Measurements from ENCODE around the gene ZNF425. TPM values are rescaled to one million over a fixed set of nuclear protein-coding genes. Genes with fewer than 3 reads are reported as not detected.

Gene ZNF425
- 0.10 TPM for total RNA-seq

DNA sequence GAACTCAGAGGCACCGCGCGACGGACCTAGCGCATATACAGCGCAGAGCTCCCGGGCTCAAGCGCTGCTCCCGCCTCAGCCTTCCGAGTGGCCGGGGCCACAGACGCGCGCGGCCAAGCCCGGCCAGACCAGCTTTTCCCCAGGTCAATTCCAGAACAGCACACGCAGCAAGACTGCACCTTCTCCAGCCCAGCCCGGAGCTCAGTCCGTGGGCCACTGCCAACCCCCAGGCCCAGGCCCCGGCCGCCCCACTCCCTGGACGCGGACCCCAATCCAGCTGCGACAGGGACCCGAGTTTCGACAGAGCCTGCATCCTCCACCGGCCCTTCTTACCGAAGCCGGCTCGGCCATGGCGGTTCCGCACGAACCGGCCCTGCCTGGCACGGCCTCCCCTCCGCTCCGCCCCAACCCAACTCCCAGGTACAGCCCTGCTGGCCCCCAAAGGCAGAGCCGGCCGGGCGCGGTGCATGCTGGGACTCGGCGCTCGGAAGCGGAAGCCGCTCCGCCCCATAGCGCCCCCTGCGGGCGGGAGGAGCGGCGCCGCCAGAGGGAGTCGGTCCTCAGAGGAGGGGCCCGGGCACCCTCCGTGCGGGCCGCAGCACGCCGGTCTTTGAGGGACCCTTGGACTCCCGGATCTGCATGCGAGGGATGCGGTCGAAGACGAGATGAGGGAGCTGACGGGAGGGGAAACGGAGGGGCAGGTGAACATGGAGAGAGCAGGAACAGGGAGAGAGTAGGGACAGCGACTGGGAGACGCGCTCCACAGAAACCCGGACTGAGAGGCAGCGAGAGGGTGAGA, at the start of gene ZNF425:
Gene ZNF425, minus strand, starts transcription at position 462 of the 799 bp plus-strand sequence. Its CDS starts 111 bp downstream, at position 351.
- Histone ChIP-seq H3K4me3 (ENCODE audit: low read length) (peak within 1 kb of the TSS; percentile 88), H3K9me3 (ENCODE audit: low read depth, low read length) (peaks cover 9% of the 10 kb centered on the region), H3K27me3 (ENCODE audit: insufficient read depth, low read length) (no peaks in the 10 kb centered on the region), H3K4me1 (ENCODE audit: insufficient read depth, low read length) (peaks cover 16% of the 10 kb centered on the region)

GRCh38 chr7:149175150-149175549, 49.0 kb upstream of the ZNF425 start:
- no peaks in the 10 kb centered on the region for H3K4me1 ChIP-seq (ENCODE audit: insufficient read depth, low read length)
- H3K4me3 ChIP-seq (ENCODE audit: low read length) = no peak overlapping the region
- H3K9me3 ChIP-seq (ENCODE audit: low read depth, low read length) = no peaks in the 10 kb centered on the region
- no peaks in the 10 kb centered on the region for H3K27me3 ChIP-seq (ENCODE audit: insufficient read depth, low read length)

DNA sequence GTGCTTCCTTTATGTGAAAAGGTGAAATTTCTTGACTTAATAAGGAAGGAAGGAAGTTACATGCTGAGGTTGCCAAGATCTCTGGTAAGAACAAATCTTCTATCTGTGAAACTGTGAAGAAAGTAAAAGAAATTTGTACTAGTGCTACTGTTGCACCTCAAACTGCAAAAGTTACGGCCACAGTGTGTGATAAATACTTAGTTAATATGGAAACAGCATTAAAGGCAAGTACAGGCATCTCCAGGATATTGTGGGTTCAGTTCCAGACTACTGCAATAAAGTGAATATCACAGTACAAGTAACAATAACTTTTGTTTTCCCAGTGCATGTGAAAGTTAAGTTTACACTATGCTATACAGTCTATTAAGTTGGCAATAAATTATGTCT, 46.4 kb upstream of the ZNF425 start:
- Histone ChIP-seq H3K27me3 (ENCODE audit: insufficient read depth, low read length) (no peaks in the 10 kb centered on the region), H3K9me3 (ENCODE audit: low read depth, low read length) (no peaks in the 10 kb centered on the region), H3K4me3 (ENCODE audit: low read length) (no peak overlapping the region), H3K4me1 (ENCODE audit: insufficient read depth, low read length) (no peaks in the 10 kb centered on the region)

GRCh38 chr7:149171892-149172533, 45.9 kb upstream of the ZNF425 start:
- Histone ChIP-seq H3K4me1 (ENCODE audit: insufficient read depth, low read length) (no peaks in the 10 kb centered on the region), H3K9me3 (ENCODE audit: low read depth, low read length) (no peaks in the 10 kb centered on the region), H3K4me3 (ENCODE audit: low read length) (no peak overlapping the region), H3K27me3 (ENCODE audit: insufficient read depth, low read length) (no peaks in the 10 kb centered on the region)

- Histone ChIP-seq H3K9me3 (ENCODE audit: low read depth, low read length) (no peaks in the 10 kb centered on the region), H3K4me1 (ENCODE audit: insufficient read depth, low read length) (no peaks in the 10 kb centered on the region), H3K27me3 (ENCODE audit: insufficient read depth, low read length) (no peaks in the 10 kb centered on the region), H3K4me3 (ENCODE audit: low read length) (no peak overlapping the region)
Measured at GRCh38 chr7:149166630-149167352, 40.7 kb upstream of the ZNF425 start.

DNA sequence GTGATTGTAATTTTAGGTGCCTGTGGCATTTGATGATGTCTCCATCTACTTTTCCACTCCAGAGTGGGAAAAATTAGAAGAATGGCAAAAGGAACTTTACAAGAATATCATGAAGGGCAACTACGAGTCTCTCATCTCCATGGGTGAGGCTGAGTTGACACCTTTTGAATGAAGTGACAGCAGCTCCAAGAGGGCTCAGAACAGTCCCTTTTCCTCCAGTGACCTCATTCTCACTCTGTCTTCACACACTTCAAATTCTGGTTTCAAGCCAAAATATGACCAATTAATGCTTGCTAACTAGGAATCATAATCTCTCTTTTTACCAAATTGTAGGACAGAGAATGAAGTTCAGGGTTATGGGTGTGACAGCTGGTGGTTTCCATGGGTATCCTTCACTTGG, 40.0 kb upstream of the ZNF425 start:
- Histone ChIP-seq H3K4me3 (ENCODE audit: low read length) (no peak overlapping the region), H3K4me1 (ENCODE audit: insufficient read depth, low read length) (no peaks in the 10 kb centered on the region), H3K9me3 (ENCODE audit: low read depth, low read length) (no peaks in the 10 kb centered on the region), H3K27me3 (ENCODE audit: insufficient read depth, low read length) (no peaks in the 10 kb centered on the region)

DNA sequence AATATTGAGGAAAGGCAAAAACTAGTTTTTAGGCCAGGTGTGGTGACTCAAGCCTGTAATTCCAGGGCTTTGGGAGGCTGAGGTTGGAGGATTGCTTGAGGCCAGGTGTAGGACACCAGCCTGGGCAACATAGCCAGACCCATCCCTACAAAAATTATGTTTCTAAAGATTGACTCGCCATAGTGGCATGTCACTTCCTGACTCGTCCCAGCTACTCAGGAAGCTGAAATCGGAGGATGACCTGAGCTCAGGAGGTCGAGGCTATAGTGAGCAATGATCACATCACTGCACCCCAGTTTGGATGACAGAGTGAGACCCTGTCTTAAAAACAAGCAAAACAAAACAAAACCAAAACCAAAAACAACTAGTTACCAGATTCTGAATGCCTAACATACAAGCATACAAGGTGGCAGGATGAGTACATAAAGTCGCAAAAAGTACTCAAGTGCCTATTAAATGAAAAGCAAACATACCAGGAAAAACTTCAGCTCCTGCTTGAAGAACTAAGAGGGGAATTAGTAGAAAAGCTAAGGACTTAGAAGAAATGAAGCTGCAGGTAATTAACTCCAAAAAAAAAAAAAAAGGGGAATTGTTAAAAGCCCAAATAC, 35.2 kb upstream of the ZNF425 start:
- H3K9me3 ChIP-seq (ENCODE audit: low read depth, low read length) = no peaks in the 10 kb centered on the region
- H3K4me1 ChIP-seq (ENCODE audit: insufficient read depth, low read length) = no peaks in the 10 kb centered on the region
- H3K4me3 ChIP-seq (ENCODE audit: low read length) = no peak overlapping the region
- H3K27me3 ChIP-seq (ENCODE audit: insufficient read depth, low read length) = no peaks in the 10 kb centered on the region

GRCh38 chr7:149156898-149157297, 30.8 kb upstream of the ZNF425 start:
- Histone ChIP-seq H3K4me3 (ENCODE audit: low read length) (no peak overlapping the region), H3K4me1 (ENCODE audit: insufficient read depth, low read length) (no peaks in the 10 kb centered on the region), H3K27me3 (ENCODE audit: insufficient read depth, low read length) (no peaks in the 10 kb centered on the region), H3K9me3 (ENCODE audit: low read depth, low read length) (no peaks in the 10 kb centered on the region)

DNA sequence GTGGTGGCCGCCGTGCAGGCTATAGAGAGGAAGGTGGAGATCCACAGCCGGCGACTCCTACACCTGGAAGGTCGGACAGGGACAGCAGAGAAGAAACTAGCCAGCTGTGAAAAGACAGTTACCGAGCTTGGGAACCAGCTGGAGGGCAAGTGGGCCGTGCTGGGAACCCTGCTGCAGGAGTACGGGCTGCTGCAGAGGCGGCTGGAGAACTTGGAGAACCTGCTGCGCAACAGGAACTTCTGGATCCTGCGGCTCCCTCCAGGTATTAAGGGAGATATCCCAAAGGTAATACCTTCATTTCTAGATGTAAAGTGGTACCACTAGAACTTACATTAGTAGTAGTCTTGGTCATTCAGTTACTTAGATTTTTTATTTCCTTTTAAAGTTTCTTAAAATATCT, 27.9 kb upstream of the ZNF425 start:
- H3K4me3 ChIP-seq (ENCODE audit: low read length) = no peak overlapping the region

DNA sequence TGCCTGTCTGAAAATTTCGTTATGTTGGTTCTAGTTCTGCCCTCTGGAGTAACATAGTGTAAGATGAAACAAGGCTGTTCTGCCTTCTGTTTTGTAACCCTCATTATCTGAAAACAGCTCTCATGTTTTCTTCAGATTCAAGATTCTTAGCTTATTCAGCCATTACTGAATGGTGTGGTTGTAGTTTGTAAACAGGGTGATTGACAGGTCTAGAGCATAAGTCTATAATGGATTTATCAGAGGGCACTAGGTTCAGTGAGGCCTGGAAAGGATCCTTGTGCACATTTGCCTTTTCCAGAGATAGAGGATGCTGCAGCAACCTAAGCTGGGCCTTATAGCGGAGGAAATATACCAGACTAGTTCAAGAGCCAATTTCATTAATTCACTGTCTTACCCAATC, 27.2 kb upstream of the ZNF425 start:
- no peaks in the 10 kb centered on the region for H3K27me3 ChIP-seq (ENCODE audit: insufficient read depth, low read length)
- H3K9me3 ChIP-seq (ENCODE audit: low read depth, low read length) = no peaks in the 10 kb centered on the region
- H3K4me3 ChIP-seq (ENCODE audit: low read length) = no peak overlapping the region
- H3K4me1 ChIP-seq (ENCODE audit: insufficient read depth, low read length) = peaks cover 12% of the 10 kb centered on the region

More for the DNA sequence above, 27.9 kb upstream of the ZNF425 start:
- Histone ChIP-seq H3K4me1 (ENCODE audit: insufficient read depth, low read length) (peaks cover 5% of the 10 kb centered on the region), H3K27me3 (ENCODE audit: insufficient read depth, low read length) (no peaks in the 10 kb centered on the region), H3K9me3 (ENCODE audit: low read depth, low read length) (no peaks in the 10 kb centered on the region)

DNA sequence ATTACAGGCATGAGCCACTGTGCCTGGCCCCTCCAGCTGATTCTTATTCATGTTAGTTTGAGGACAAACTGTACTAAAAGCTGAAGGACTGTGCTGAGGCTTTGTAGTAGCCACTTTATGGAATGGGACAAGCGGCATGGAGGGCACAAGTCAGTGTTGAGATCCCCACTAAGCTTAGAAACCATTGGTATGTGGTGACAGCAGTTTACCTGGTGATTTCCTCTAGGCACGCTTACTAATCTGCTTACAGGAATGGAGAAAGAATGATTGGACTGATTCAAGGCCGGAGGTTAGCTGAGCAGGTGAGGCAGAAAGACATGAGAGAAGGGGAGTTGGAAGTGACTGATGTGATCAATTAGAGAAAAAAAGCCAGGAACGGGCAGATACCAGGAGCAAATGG, 24.9 kb upstream of the ZNF425 start:
- Histone ChIP-seq H3K9me3 (ENCODE audit: low read depth, low read length) (no peaks in the 10 kb centered on the region), H3K4me1 (ENCODE audit: insufficient read depth, low read length) (peaks cover 26% of the 10 kb centered on the region), H3K4me3 (ENCODE audit: low read length) (no peak overlapping the region), H3K27me3 (ENCODE audit: insufficient read depth, low read length) (no peaks in the 10 kb centered on the region)

GRCh38 chr7:149147752-149148653, 21.9 kb upstream of the ZNF425 start:
- Histone ChIP-seq H3K9me3 (ENCODE audit: low read depth, low read length) (no peaks in the 10 kb centered on the region), H3K4me3 (ENCODE audit: low read length) (peak overlapping the region; percentile 89), H3K27me3 (ENCODE audit: insufficient read depth, low read length) (no peaks in the 10 kb centered on the region), H3K4me1 (ENCODE audit: insufficient read depth, low read length) (peaks cover 44% of the 10 kb centered on the region)

DNA sequence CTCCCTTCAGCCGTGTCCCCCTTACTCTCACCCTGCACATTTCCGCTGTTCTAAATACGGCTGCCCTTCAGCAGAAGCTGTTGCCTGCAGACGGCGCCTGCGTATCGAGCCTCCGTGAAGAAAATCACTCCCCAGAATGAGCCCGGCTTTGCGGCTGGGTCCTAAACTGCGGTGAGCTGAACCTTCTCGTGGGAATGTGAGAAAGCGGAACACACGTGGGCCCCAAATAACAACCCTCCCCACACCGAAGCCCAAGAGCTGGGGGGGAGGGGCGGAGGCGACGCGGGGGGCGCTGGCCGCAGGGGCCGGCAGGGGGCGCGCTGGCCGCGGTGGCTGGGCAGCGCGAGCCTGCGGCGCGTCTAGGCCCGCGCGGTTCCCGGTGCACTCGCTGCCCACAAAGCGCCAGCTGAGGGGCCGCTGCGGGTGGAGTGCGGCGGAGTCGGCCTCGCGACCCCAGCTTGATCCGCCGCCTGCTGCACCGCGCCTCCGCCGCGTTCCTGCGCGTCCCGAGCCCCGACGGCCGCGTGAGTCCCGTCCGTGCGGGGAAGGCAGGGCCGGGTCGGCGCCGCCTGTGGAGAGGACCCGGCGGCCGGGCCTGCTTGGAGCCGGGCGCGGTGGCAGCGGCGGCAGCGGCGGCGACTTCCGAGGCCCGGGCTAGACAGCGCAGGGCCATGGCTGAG, 21.1 kb upstream of the ZNF425 start, which contains the start of gene ZNF398:
Gene ZNF398, plus strand, starts transcription at position 382 of the 680 bp plus-strand sequence. Its CDS starts 290 bp downstream, at position 672.
- no peaks in the 10 kb centered on the region for H3K9me3 ChIP-seq (ENCODE audit: low read depth, low read length)
- H3K4me1 ChIP-seq (ENCODE audit: insufficient read depth, low read length) = peaks cover 44% of the 10 kb centered on the region
- H3K4me3 ChIP-seq (ENCODE audit: low read length) = peak within 1 kb of the TSS; percentile 89
- H3K27me3 ChIP-seq (ENCODE audit: insufficient read depth, low read length) = no peaks in the 10 kb centered on the region

All from mononuclear cell (primary cell).